MM.1S (cell line): ENCODE measurements around the gene NEK11.

Experiments used
- CTCF ChIP-seq: fragments of 300-600 bp; sonication (generic); IDR thresholded peaks from 2 replicates; pipeline ENCODE4 v1.5.1; 2016; ENCODE audit warnings: antibody characterized with exemption, low read length, mixed read lengths
- EZH2 ChIP-seq: fragments of 300-600 bp; sonication (generic); optimal IDR thresholded peaks from 2 replicates; pipeline ENCODE3; 2017; ENCODE audit warnings: low read depth, mild to moderate bottlenecking, antibody characterized with exemption, low read length, mixed read lengths
- EZH2phosphoT487 ChIP-seq: fragments of 300-600 bp; sonication (generic); IDR thresholded peaks from 2 replicates; pipeline ENCODE4 v1.6.1; 2018; ENCODE audit warnings: antibody characterized with exemption, low read length

GRCh38 chr3:131282379-131282778 is 255.7 kb downstream of the NEK11 start:
- TF ChIP-seq CTCF, result no peak
- TF ChIP-seq EZH2phosphoT487, result no peak
- no peak for TF ChIP-seq EZH2
